Measurements from ENCODE around the gene PHF5A. TPM values are rescaled to one million over a fixed set of nuclear protein-coding genes. Genes with fewer than 3 reads are reported as not detected.

Gene PHF5A
- total RNA-seq, 3 donors from 2014 or later, result 27.0 to 31.7 (median 29.7) TPM

GRCh38 chr22:41415554-41415953 is 52.9 kb downstream of the PHF5A start:
- TF ChIP-seq, protein P1, sequence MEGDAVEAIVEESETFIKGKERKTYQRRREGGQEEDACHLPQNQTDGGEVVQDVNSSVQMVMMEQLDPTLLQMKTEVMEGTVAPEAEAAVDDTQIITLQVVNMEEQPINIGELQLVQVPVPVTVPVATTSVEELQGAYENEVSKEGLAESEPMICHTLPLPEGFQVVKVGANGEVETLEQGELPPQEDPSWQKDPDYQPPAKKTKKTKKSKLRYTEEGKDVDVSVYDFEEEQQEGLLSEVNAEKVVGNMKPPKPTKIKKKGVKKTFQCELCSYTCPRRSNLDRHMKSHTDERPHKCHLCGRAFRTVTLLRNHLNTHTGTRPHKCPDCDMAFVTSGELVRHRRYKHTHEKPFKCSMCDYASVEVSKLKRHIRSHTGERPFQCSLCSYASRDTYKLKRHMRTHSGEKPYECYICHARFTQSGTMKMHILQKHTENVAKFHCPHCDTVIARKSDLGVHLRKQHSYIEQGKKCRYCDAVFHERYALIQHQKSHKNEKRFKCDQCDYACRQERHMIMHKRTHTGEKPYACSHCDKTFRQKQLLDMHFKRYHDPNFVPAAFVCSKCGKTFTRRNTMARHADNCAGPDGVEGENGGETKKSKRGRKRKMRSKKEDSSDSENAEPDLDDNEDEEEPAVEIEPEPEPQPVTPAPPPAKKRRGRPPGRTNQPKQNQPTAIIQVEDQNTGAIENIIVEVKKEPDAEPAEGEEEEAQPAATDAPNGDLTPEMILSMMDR (IDR thresholded peaks at IDR 0.05), result no peak
- no peak for ATAC-seq
- Histone ChIP-seq H3K4me1 (ENCODE audit: low read depth) (peaks cover 48% of the 10 kb centered on the region), H3K4me3 (no peak overlapping the region), H3K9me3 (no peaks in the 10 kb centered on the region), H3K36me3 (ENCODE audit: low read depth) (no peaks in the 10 kb centered on the region)
- DNase-seq, result no peak
- intact Hi-C loops (cut with DNase I, micrococcal nuclease), result no loop called here

DNA sequence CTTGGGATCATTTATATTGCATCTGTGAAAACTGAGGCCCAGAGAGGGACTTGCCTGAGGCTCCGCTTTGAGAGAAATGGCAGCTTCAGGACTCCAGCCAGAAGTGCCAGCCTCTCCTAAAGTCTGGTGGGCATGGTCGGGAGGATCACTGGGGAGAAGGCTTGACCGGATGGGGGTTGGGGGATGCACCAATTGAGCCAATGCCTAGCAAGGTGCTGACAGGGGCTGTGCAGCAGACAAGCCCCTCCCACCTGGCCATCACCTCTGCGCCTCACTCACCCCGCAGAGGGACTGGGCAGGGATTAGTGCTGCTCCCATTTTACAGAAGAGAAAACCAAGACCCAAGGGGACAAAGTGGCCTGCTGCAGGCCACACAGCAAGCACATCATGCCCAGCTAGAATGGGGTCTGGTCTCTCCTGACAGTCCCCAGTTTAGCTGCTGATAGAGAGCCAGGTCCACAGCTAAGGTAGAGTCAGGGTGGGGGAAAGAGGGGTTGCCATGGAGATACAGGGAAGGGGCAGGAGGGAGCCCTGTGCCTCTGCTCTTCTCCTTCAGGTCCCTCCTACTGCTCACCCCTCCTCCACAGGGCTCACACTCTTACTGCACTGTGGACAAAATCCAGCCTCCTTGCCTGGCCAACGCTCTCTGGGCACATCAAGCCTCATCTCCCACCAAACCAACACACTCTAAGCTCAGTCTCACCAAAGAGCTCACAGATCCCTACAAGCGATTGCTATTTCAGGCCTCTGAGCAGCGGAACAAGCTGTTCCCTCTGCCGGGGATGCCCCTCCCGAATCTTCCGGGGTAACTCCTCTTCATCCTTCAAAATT is 57.3 kb downstream of the PHF5A start:
- peaks cover 34% of the 10 kb centered on the region for H3K4me1 ChIP-seq (ENCODE audit: low read depth)
- intact Hi-C loops (cut with DNase I, micrococcal nuclease), result no loop called here
- DNase-seq (no peak), ATAC-seq (no peak)
- no peaks in the 10 kb centered on the region for H3K36me3 ChIP-seq (ENCODE audit: low read depth)
- no peaks in the 10 kb centered on the region for H3K9me3 ChIP-seq
- TF ChIP-seq, protein P1 (IDR thresholded peaks at IDR 0.05), result no peak
- H3K4me3 ChIP-seq, result no peak overlapping the region

- Histone ChIP-seq H3K4me1 (ENCODE audit: low read depth) (peaks cover 30% of the 10 kb centered on the region), H3K9me3 (no peaks in the 10 kb centered on the region), H3K36me3 (ENCODE audit: low read depth) (no peaks in the 10 kb centered on the region), H3K4me3 (no peak overlapping the region)
- intact Hi-C loops (cut with DNase I, micrococcal nuclease), result no loop called here
- TF ChIP-seq, protein P1 (IDR thresholded peaks at IDR 0.05), result no peak
- ATAC-seq (no peak), DNase-seq (no peak)
Observed at GRCh38 chr22:41410311-41410751, 58.2 kb downstream of the PHF5A start.

Other genes with a start within 250 kb of the PHF5A start
- gene CHADL, start 227.8 kb downstream of the PHF5A start, total RNA-seq, result 1 to 10 TPM; 1.1 to 8.8 (median 1.9) TPM
- 10 to 100 TPM; 26.9 to 48.9 (median 35.3) TPM for gene RANGAP1, start 182.5 kb downstream of the PHF5A start, total RNA-seq
- gene ZC3H7B, start 167.2 kb downstream of the PHF5A start, total RNA-seq, result 10 to 100 TPM; 37.8 to 57.5 (median 39.3) TPM
- 10 to 100 TPM; 17.6 to 29.3 (median 28.6) TPM for gene TEF, start 86.8 kb downstream of the PHF5A start, total RNA-seq
- 10 to 100 TPM; 47.3 to 71.8 (median 53.9) TPM for gene TOB2, start 21.9 kb downstream of the PHF5A start, total RNA-seq
- 100 to 1,000 TPM; 187 to 295 (median 241) TPM for gene ACO2, start 425 bp upstream of the PHF5A start, total RNA-seq
- 10 to 100 TPM; 12.4 to 26.1 (median 15.7) TPM for gene POLR3H, start 75.8 kb upstream of the PHF5A start, total RNA-seq
- gene CSDC2, start 92.3 kb upstream of the PHF5A start, total RNA-seq, result 1 to 10 TPM in 2 of 3 donors, under 1 TPM in 1; 0.26 to 1.6 (median 1.0) TPM
- gene PMM1, start 121.1 kb upstream of the PHF5A start, total RNA-seq, result 10 to 100 TPM; 40.7 to 69.4 (median 51.7) TPM
- gene DESI1, start 152.4 kb upstream of the PHF5A start, total RNA-seq, result 10 to 100 TPM; 23.4 to 28.7 (median 26.3) TPM
- gene XRCC6, start 152.6 kb upstream of the PHF5A start, total RNA-seq, result 100 to 1,000 TPM; 169 to 193 (median 177) TPM
- 10 to 100 TPM; 92.4 to 98.1 (median 97.9) TPM for gene SNU13, start 220.2 kb upstream of the PHF5A start, total RNA-seq
- gene MEI1, start 230.8 kb upstream of the PHF5A start, total RNA-seq, result 1 to 10 TPM; 1.4 to 6.4 (median 1.8) TPM